ENCODE data around the gene COL9A3.

Gene COL9A3

GRCh38 chr20:62816884-62817873 lies at the start of gene COL9A3:
TSS of gene COL9A3 (plus strand) at chr20:62817050. CDS start at chr20:62817065, 15 bp downstream.
- DNase-seq: no peak

GRCh38 chr20:62768234-62768546 lies 48.7 kb upstream of the COL9A3 start:
- DNase-seq: no peak

GRCh38 chr20:62768551-62769287 lies 48.1 kb upstream of the COL9A3 start:
- DNase-seq: no peak

- DNase-seq: no peak
These were observed 47.3 kb upstream of the COL9A3 start for GRCh38 chr20:62769346-62770071.

GRCh38 chr20:62770111-62770910 lies 46.5 kb upstream of the COL9A3 start:
- no peak for DNase-seq

GRCh38 chr20:62770916-62771315 lies 45.9 kb upstream of the COL9A3 start:
- no peak for DNase-seq

- no peak for DNase-seq
These were observed 45.3 kb upstream of the COL9A3 start for GRCh38 chr20:62771396-62772102.

- no peak for DNase-seq
These were observed 44.7 kb upstream of the COL9A3 start for GRCh38 chr20:62772103-62772611.

- no peak for DNase-seq
These were observed 44.2 kb upstream of the COL9A3 start for GRCh38 chr20:62772619-62772989.

- DNase-seq: no peak
These were observed 43.6 kb upstream of the COL9A3 start for GRCh38 chr20:62772990-62773844.

GRCh38 chr20:62773845-62774714 lies 42.8 kb upstream of the COL9A3 start:
- DNase-seq: no peak

- peak; percentile 44 for DNase-seq
These were observed 42.1 kb upstream of the COL9A3 start for GRCh38 chr20:62774762-62775161.

- DNase-seq: no peak
These were observed 41.6 kb upstream of the COL9A3 start for GRCh38 chr20:62775206-62775605.

GRCh38 chr20:62776035-62776691 lies 40.7 kb upstream of the COL9A3 start:
- no peak for DNase-seq

- no peak for DNase-seq
These were observed 39.9 kb upstream of the COL9A3 start for GRCh38 chr20:62776692-62777527.

- no peak for DNase-seq
These were observed 39.4 kb upstream of the COL9A3 start for GRCh38 chr20:62777528-62777830.

- DNase-seq: no peak
These were observed 38.8 kb upstream of the COL9A3 start for GRCh38 chr20:62778058-62778457.
